DMS153 (cell line): ENCODE measurements around the gene SH2D5.
"Not testable (repeated sequence)": the region's sequence is repeated elsewhere in the genome, so short reads cannot be mapped to it uniquely, and the experiment has no call there.

Source experiments
- DNase-seq: peaks from one replicate; lab custom pipeline; 2025; lab: John Stamatoyannopoulos, UW

Gene SH2D5

DNA sequence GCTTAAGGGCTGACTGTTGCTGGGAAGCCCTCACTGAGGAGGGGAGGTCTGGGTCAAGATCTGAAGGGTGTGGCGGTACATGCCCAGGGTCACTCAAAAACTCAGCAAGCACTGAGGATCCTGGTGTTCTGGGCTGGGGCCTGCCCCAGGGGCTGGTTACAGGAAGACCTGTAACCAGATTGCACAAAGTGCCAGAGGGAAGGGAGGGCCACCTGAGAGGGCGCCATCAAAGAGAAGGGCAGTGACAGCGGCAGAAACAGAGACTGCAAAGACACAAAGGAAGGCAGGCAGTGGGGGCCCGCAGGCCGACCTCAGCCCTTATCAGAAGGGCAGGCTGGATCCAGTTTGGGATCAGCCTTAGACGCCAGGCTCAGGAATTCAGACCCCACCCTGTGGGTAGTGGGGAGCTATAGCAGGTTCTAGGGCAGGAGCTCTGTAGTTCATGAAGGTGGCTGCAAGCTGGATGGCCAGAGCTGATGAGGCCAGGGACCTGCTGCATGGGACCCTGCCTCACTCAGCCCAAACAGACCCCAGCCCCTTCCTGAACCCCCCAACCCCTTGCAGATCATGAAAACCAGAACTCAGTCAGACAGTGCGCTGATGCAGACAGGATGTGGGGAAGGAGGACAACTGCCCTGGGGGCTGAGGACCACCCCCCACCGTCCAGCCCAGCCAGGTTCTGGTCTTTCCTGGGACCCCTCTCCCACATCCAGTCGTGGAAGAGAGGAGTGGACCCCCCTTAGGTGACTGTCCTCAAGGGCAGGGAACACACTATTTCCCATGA, 3.9 kb downstream of the SH2D5 start:
- no peak for DNase-seq

DNA sequence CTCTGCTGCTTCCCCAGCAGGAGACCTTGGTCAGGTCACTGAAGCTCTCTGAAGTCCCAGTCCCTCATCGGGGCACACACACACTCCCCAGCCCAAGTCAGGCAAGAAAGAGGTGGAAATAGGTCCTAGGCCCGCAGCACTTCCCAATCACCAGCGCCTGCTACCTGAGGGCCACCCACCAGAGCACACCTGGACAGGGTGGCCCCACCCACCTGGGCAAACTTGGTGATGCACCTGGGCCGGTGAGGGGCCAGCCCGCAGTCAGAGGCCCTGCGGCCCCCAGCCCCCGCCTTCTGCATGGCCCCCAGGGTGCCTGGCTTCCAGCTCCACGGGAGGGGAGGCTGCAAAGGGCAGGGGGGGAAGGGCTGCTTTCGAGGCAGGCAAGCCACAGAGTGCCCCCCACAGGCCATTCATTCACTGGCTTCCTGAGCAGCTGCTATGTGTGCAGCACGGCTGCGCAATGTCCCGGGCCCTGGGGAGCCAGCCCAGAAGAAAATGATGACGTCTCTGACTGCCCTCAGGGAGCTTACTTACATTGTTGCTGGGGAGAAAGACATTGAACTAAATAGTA, 4.7 kb downstream of the SH2D5 start:
- no peak for DNase-seq

DNA sequence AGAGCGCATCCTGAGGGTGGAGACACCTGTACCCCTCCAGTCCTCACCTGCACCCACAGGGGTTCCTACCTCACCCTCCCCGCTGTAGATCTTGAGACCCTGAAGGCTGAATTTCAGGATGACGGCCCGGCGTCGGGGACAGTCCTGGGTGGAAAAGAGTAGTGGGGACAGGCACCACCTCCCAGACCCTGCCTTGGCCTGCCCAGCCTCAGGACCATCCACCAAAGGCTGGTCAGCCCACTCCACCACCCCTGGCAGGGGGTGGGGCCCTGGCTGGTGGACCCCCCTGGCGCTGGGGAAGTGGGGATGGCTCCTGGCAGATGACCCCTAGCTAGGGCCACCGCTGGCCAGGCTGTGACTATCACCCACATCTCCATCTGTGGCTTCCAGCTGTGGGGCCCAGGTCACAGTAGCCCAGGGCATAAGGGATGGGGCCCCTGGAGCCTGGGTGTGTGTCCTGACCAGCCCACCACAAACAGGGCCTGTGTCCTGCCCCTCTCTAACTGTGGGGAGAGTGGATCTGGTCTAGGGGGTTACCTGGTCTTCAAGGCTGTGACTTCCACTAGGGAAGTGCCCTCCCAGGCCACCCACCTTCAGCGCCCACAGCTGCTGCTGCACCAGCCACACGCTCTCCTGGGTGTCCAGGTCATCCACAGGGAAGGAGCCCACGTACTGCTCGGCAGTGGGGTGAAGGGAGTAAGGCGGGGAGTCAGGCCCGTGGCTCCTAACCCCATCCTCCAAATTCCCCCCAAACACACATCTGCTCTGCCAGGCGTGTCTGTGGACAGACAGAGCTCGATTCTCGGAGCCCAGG, 5.4 kb downstream of the SH2D5 start:
- DNase-seq = no peak

DNA sequence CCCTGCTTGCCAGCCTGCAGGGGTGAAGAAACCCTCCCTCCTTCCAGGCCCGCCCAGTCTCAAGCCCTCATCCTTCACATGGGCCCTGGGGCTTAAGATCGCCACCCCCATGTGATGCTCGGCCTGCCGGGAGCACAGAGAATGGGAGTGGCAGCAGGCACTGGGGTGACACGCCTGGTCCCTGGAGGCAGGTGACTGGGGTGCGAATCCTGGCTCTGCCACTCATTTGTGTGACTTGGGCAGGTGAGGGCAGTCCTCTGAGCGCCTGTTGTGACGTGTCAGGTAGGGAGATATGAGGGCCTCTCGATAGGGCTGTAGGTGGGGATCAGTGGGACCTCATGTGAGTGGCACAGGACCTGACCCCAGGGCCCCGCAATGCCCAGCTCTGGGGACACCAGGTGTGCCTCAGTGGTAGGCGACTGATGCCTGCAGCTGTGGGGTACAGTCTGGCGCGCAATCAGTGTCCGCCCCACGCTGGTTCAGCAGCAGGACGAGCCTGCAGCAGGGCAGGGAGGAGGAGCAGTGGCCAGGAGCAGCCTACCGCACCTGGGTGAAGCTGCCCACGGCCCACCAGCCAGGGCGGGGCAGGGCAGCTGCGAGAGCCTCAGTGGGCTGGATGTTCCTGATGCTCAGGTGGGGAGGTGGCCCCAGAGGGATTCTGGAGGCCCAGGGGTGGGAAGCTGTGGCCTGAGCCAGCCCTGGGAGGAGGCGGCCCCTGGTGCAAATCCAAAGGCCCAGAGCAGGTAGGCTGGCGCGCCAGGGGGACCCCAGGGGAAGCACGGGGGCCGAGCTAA, 6.2 kb downstream of the SH2D5 start:
- DNase-seq = no peak

DNA sequence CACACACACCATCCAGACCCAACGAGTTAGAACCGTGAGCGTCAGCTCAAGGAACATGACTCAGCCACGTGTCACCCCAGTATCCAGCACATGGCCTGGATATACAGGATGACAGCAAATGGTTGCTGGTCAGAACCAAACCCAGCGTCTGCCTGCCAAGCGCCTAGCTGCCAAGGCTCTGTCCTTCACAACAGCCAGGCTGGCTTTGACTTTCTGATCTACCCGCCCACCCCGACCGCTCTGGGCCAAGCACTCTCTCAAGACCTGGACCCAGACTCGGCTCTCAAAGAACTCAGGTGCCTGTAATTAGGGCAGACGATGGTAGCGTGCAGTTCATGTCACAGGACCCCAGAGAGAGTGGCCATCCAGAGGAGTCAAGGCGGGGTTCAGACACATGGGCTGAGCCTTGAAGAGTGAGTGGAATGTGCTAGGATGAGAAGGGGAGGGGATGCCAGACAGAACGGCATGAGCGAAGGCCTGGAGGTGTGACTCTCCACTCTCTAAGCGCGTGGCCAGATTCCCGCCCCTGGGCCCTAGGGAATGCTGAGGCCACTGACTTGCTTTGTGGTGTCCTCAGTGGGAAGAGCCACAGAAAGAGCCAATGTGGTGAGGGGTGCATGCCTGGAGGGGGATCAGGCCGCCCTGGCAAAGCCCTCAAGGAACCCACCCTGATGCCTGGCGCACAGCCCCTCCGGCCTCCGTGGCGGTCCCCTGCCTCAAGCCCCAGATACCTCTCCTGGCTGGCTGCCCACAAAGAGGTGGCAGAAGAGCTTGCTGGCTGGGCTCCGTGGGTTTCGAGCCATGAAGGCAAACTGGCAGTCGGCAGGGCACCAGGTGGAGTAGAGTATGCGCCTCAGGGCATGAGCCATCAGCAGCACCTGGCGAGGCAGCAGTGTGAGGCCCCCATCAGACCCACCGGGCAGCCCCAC, 7.0 kb downstream of the SH2D5 start:
- peak; percentile 35 for DNase-seq

DNA sequence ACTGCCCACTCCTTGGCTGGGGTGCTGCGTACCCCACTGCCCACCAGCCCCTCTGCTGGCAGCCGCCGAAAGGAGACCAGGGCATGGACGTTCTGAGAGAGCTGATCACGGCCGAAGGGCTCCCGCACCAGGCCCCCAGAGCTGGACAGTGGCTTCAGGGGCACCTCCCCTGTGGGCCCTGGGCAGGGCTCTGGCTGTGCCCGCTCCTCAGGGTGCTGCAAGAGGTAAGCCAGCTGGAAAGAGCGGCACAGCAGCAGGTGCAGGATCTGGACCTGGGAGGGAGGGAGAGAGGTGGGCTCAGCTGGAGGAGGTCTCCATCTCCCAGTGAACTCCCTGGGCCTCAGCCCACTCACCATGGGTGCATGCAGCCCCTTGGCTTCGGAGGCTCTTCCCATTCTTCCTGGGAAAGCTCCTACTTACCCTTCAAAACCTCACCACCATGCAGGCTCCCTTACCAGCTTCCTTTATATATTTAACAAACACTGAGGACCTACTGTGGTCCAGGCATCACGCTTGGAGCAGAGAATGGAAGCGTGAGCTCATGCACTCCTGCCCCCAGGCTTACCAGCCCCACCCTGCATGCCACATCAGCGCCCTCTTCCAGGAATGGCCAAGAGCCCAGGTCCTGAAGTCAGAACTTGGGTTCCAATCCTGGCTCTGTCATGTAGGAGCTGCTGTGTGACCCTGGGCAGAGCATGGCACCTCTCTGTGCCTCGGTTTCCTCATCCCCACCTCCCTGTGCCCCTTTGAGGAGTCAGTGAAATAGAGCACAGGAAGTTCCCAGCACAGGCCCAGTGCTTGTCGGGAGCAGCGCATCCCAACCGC, 7.9 kb downstream of the SH2D5 start:
- DNase-seq = no peak

DNA sequence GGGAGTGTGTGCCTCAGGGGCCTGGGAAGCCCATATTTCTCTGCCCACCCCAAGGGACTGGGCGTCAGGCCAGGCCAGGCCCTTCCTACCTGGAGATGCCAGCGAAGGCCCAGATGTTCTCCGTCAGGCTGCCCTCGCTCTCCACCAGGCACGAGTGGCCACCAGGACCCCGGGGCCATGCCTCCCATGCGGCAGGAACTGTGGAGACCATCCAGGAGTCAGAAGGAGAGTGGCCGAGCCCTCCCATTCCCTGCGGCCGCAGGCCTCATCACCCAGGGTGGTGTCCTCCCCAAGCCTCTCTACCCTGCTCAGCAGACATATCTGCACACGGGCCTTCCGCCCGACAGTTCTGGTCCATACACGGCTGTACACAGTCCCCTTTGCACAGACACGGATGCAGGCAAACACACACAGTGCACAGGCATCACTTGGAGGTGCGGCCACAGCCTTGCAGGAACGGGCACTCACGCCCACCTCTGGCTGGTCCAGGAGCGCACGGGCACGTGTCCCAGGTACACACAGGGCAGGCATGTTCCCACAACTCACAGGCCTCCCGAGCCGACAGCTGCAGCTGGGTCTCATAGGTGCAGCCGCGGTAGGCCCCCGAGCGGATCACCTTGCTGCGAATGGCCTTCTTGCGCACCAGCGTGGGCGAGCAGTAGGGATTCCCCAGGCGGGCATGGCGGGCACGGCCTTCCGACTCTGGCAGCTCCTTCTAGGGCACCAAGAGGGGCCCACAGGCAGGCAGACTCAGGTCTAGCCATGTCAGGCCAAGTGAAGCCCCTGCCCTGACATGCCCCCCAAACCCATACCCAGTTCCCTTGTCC, 8.8 kb downstream of the SH2D5 start:
- DNase-seq = no peak

DNA sequence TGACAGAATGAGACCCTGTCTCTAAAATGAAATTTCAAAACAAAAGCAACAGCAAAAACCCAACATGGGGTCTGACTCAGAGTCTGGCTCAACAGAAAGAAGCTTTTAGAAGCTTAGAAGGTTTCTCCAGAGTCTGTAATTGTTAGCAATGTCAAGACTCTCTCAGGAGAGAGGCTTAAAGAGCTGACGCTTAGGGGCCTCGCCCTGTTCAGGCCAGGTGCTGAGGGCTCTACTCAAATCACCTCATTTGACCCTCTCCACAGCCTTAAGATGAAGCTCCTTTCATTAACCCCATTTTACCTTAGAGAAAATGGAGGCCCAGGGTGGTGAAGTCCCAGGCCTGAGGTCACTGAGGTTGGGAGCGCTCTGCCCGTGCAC, 9.4 kb downstream of the SH2D5 start:
- no peak for DNase-seq

DNA sequence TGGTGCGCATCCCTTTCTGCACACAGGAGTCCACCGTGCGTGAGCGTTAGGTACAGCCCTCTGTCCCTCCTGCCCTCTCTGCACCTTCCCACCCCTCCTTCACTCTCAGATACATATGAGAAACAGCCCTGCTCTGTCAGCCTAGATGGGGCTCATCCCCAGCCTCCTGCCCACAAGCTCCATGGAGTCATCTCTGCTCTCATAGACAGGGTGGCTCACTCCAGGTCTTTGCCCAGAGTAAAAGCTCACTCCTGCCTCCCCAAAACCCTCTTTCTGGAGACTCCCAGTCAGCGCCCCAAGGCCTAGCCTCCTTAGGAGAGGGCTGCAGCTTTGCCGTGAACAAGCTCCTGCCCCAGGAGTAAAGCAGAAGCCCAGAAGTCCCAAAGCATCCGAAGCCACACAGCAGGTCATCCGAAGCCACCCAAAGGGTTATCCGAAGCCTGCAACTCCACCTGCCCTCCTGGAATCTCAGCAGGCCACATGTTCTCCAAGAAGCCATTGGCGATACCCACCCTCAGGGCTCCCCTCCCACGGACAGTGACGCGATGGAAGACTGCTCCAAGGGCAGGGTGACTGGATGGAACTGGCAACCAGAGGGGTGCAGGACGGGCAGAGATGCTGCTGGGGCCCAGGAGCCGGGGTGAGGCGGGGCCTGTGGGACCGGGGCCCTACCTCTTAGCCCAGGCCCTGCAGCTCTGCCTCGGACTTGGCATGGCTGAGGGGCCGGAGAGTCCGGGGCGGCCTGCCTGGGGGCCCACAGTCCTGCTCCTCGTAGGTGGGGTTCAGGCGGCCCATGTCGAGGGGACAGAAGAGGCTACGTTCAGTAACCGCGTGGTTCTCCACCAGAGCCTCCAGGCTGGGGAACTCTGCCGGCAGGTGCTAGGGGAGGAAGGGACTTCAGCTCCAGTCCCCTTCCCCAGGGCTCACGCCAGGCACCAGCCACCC, 11.1 kb downstream of the SH2D5 start:
- DNase-seq = no peak

DNA sequence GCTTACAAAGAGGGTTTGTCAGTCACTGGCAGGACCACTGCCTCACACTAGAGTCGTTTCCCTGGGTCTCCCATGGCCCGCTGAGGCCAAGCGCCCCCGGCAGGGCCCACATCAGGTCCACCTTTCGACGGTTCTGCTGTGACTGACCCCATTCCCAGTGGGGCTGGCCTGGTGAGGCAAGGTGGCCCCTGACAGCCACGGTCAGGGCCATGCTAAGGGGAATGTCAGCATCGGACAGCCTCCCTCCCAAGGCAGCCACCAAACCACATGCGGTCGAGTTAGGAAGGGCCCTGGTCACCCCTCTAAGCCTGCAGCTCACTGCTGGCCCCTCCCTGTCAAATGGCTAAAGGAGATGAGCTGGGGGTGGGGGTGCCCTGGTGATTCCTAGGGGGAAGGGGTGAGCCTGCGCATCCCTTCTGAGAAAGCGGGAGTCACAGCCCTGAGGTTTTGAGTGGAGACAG, 11.8 kb downstream of the SH2D5 start:
- DNase-seq = no peak

DNA sequence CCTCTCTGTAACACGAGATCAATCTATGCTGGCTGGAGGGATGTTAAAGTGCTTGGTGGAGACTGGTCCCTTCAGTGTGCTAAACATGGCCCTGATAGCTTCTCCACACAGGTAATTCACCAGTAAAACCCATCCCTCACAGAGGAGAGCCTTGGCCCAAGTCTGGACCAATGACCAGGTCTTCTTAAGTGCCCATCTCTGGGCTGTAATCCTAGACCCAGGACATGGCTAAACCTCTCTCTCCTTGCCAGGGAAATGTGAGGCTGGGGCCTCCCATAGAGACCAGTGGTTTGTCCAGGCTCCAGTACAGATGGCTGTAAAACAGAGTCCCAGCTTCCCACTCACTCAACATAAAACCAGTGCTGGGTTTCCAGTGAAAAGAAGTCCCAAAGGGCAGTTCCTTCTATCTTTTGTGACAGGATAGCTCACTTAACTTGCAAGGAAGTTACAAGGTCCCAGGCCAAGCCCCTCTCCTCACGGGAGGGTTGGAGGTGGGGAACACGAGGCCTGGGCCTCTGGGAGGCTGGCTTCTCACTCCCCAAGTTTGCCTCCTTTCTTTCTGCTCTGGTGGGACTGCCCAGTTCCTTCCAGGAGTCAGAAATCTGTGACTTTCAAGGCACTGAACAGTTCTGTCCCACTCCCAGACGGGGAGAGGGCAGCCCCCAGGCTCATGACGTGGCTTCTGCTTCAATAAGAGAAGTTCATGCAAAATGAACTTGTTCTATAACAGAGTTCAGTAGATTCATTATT, 12.5 kb downstream of the SH2D5 start:
- no peak for DNase-seq

DNA sequence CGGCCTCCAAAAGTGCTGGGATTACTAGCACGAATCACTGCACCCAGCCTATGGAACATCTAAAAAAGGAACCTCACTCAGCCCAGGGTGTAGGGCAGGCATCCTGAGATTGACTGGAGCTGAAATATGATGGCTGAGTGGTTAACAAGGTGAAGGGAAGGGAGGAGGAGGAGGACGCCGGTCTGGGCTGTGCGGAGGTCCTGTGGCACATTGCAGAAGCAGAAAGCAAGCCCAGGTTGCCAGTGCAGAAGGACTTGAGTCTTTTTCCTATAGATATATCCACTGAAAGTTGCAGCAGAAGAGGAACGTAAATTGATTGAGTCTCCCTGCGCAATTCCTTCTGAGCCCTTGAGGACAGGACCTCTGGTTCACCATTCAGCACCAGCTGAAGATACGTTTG, 13.2 kb downstream of the SH2D5 start:
- DNase-seq = no peak

DNA sequence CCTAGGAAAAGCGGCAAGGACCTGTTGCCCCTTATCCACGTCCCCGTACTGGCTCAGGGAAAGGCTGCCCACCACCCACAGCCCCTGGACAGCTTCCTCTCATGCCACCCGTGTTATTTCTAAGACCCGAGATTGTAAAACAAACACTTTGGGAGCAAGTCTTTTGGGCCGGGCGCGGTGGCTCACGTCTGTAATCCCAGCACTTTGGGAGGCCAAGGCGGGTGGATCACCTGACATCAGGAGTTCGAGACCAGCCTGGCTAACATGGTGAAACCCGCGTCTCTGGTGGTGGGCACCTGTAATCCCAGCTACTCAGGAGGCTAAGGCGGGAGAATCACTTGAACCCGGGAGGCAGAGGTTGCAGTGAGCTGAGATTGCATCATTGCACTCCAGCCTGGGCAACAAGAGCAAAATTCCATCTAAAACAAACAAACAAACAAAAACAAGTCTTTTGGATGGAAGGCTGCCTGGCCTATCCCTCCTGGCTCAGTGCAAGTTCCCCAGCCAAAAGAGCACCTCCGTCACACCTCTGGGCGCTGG, 14.1 kb downstream of the SH2D5 start:
- not testable (repeated sequence) for DNase-seq

DNA sequence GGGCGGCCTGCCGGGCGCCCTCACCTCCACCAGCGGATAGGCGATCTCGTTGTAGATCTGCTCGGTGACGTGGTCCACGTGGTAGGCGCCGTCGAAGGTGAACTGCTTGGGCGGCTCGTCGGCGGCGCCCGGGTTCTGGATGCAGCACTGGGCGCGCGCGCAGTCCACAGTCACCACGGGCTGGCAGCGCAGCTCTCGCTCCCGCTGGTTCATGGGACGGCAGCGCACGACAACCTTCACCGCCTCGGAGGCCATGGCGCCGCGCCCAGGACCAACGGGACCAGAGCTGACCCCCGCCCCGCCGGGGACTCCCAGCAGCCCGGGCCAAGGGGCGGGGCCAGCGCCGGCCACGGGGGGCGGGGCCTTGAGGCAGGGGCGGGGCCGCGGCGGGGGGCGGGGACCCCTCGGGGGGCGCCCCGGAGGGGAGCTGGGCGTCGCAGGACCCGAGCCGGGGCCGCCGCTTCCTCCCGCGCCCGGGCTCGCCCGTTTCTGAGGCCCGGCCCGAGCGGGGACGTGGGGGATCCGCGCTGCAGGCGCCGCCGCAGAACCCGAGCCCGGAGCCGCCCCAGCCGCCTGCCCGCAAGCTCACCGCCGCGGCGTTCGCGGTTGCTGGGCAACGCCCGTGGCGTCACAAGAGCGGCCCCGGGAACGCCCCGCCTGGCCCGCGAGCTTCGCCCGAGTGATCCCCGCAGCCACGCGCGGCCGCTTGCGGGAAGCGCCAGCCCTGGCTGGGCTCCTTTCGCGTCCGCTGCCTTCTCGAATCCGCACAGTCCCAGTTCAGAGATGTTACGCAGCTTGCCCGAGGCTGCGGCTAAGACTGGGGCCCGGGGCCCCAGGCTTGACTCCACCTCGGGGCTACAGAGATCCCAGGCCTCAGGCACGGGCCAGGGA, 14.8 kb downstream of the SH2D5 start, which contains the start of gene KIF17:
Gene KIF17, minus strand, starts transcription at position 556 of the 891 bp plus-strand sequence. Its CDS starts 301 bp downstream, at position 255.
- DNase-seq = peak; percentile 48

DNA sequence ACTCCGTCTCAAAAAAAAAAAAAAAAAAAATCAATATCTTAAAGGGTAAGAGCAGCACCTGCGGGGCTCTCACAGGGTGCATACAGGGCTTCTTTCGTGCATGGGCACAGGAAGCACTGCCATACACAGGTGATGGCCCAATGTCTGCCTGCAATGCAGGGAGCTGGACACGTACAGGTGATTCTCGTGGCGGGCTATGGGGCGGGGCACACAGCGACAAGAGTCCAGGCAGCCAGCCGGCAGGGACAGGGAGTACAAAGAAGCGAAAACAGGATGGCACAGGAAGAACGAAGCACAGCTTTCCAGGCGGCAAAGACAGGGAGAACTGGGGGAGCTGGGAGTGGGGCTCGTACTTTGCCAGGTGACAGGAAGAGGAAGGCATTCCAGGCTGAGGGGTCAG, 16.3 kb downstream of the SH2D5 start:
- DNase-seq = no peak

DNA sequence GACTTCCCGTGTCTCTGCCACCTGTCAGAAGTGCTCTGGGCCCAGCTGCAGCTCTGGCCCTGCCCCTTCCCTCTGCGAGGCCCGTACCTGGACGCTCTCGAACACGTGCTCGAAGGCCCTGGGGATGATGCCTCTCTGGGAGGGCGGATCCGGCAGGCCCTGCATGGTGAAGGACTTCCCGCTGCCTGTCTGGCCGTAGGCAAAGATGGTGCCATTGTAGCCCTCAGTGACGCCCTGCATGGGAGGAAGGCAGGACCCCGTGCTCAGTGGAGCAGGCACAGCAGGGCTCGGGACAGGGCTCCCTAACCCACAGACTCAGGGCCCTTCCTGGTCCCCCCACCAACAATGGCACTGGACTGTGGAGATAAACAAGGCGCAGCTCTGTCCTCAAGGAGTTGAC, 17.1 kb downstream of the SH2D5 start:
- no peak for DNase-seq
